ENCODE measurements around the gene MPZL1. TPM values are rescaled to one million over a fixed set of nuclear protein-coding genes. Genes with fewer than 3 reads are reported as not detected.

MPZL1 gene
- total and polyA plus RNA-seq, 2 of the 13 experiments (the other 11 are each of a cell fraction or from before 2014, with no cell fraction given), result 38.0 to 68.7 TPM

DNA sequence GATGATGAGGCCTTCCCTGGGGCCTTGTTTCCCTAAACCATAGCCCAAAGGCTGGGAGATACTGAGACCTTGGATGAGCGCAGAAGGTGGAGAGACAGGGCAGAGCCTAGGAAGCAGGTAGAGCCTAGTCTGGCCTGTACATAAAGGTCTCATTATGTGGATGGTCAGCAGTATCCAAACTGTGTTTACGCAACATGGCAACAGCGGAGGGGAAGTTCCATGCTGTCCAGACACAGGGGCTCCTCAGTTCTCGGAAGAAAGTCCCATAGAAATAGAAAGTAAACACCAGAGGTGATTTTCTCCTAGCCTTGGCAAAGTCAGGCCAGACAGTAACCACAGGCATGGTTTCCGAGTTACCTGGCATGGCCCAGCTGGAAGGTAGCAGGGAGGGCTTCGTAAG lies 42.1 kb upstream of the MPZL1 start (continued):
- TF ChIP-seq, protein P1, sequence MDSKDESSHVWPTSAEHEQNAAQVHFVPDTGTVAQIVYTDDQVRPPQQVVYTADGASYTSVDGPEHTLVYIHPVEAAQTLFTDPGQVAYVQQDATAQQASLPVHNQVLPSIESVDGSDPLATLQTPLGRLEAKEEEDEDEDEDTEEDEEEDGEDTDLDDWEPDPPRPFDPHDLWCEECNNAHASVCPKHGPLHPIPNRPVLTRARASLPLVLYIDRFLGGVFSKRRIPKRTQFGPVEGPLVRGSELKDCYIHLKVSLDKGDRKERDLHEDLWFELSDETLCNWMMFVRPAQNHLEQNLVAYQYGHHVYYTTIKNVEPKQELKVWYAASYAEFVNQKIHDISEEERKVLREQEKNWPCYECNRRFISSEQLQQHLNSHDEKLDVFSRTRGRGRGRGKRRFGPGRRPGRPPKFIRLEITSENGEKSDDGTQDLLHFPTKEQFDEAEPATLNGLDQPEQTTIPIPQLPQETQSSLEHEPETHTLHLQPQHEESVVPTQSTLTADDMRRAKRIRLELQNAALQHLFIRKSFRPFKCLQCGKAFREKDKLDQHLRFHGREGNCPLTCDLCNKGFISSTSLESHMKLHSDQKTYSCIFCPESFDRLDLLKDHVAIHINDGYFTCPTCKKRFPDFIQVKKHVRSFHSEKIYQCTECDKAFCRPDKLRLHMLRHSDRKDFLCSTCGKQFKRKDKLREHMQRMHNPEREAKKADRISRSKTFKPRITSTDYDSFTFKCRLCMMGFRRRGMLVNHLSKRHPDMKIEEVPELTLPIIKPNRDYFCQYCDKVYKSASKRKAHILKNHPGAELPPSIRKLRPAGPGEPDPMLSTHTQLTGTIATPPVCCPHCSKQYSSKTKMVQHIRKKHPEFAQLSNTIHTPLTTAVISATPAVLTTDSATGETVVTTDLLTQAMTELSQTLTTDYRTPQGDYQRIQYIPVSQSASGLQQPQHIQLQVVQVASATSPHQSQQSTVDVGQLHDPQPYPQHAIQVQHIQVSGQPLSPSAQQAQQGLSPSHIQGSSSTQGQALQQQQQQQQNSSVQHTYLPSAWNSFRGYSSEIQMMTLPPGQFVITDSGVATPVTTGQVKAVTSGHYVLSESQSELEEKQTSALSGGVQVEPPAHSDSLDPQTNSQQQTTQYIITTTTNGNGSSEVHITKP (CRISPR knock-in tag; IDR thresholded peaks at IDR 0.05; ENCODE audit: low read depth), result peak; percentile 54; the same call in 1 of the 2 replicates
- TF ChIP-seq SOX5 (CRISPR knock-in tag; IDR thresholded peaks at IDR 0.05; ENCODE audit: borderline replicate concordance) (peak; percentile 30; the same call in 1 of the 2 replicates), ZNF713 (CRISPR knock-in tag; IDR thresholded peaks at IDR 0.05) (no peak), ZNF30 (CRISPR knock-in tag; IDR thresholded peaks at IDR 0.05) (no peak), NFE2L1 (CRISPR knock-in tag; IDR thresholded peaks at IDR 0.05; ENCODE audit: borderline replicate concordance) (no peak), HMG20B (CRISPR knock-in tag; conservative IDR thresholded peaks at IDR 0.05) (no peak), SETDB1 (CRISPR knock-in tag; IDR thresholded peaks at IDR 0.05; ENCODE audit: borderline replicate concordance) (no peak), DNMT1 (CRISPR knock-in tag; IDR thresholded peaks at IDR 0.05) (no peak), HMG20A (CRISPR knock-in tag; IDR thresholded peaks at IDR 0.05; ENCODE audit: borderline replicate concordance) (peak; percentile 37; the same call in 1 of the 2 replicates), DMAP1 (CRISPR knock-in tag; IDR thresholded peaks at IDR 0.05) (no peak), ZNF234 (CRISPR knock-in tag; conservative IDR thresholded peaks at IDR 0.05) (no peak), GATAD2A (CRISPR knock-in tag; IDR thresholded peaks at IDR 0.05) (peak; percentile 49; the same call in 1 of the 2 replicates), MBNL3 (CRISPR knock-in tag; conservative IDR thresholded peaks at IDR 0.05) (no peak), IRX3 (CRISPR knock-in tag; IDR thresholded peaks at IDR 0.05; ENCODE audit: borderline replicate concordance, low read depth) (no peak), MED8 (CRISPR knock-in tag; IDR thresholded peaks at IDR 0.05; ENCODE audit: insufficient replicate concordance) (no peak), SP5 (CRISPR knock-in tag; IDR thresholded peaks at IDR 0.05; ENCODE audit: borderline replicate concordance, low read depth) (no peak), PHB2 (IDR thresholded peaks at IDR 0.05; ENCODE audit: partially characterized antibody) (no peak), ISL2 (CRISPR knock-in tag; IDR thresholded peaks at IDR 0.05) (no peak)
- TF ChIP-seq, protein P2, sequence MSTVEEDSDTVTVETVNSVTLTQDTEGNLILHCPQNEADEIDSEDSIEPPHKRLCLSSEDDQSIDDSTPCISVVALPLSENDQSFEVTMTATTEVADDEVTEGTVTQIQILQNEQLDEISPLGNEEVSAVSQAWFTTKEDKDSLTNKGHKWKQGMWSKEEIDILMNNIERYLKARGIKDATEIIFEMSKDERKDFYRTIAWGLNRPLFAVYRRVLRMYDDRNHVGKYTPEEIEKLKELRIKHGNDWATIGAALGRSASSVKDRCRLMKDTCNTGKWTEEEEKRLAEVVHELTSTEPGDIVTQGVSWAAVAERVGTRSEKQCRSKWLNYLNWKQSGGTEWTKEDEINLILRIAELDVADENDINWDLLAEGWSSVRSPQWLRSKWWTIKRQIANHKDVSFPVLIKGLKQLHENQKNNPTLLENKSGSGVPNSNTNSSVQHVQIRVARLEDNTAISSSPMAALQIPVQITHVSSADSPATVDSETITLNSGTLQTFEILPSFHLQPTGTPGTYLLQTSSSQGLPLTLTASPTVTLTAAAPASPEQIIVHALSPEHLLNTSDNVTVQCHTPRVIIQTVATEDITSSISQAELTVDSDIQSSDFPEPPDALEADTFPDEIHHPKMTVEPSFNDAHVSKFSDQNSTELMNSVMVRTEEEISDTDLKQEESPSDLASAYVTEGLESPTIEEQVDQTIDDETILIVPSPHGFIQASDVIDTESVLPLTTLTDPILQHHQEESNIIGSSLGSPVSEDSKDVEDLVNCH (CRISPR knock-in tag; IDR thresholded peaks at IDR 0.05), result no peak
- TF ChIP-seq, protein P3, sequence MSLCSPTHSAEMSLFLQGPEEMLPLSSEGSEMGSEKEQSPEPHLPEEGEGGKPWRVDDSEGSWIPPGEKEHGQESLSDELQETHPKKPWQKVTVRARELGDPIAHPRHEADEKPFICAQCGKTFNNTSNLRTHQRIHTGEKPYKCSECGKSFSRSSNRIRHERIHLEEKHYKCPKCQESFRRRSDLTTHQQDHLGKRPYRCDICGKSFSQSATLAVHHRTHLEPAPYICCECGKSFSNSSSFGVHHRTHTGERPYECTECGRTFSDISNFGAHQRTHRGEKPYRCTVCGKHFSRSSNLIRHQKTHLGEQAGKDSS (CRISPR knock-in tag; IDR thresholded peaks at IDR 0.05; ENCODE audit: borderline replicate concordance, low read depth), result no peak
- TF ChIP-seq, protein P4, sequence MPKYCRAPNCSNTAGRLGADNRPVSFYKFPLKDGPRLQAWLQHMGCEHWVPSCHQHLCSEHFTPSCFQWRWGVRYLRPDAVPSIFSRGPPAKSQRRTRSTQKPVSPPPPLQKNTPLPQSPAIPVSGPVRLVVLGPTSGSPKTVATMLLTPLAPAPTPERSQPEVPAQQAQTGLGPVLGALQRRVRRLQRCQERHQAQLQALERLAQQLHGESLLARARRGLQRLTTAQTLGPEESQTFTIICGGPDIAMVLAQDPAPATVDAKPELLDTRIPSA (CRISPR knock-in tag; IDR thresholded peaks at IDR 0.05; ENCODE audit: borderline replicate concordance), result no peak
- TF ChIP-seq, protein P5, sequence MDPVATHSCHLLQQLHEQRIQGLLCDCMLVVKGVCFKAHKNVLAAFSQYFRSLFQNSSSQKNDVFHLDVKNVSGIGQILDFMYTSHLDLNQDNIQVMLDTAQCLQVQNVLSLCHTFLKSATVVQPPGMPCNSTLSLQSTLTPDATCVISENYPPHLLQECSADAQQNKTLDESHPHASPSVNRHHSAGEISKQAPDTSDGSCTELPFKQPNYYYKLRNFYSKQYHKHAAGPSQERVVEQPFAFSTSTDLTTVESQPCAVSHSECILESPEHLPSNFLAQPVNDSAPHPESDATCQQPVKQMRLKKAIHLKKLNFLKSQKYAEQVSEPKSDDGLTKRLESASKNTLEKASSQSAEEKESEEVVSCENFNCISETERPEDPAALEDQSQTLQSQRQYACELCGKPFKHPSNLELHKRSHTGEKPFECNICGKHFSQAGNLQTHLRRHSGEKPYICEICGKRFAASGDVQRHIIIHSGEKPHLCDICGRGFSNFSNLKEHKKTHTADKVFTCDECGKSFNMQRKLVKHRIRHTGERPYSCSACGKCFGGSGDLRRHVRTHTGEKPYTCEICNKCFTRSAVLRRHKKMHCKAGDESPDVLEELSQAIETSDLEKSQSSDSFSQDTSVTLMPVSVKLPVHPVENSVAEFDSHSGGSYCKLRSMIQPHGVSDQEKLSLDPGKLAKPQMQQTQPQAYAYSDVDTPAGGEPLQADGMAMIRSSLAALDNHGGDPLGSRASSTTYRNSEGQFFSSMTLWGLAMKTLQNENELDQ (CRISPR knock-in tag; IDR thresholded peaks at IDR 0.05; ENCODE audit: borderline replicate concordance), result no peak
